ENCODE results near the gene HHEX.

HHEX gene

GRCh38 chr10:92692697-92693533 is 3.2 kb downstream of the HHEX start:
- no peak for TF ChIP-seq CTCF (IDR thresholded peaks at IDR 0.05; ENCODE audit: borderline replicate concordance, insufficient read depth, low read depth, low read length)
- no peak overlapping the region for H3K4me3 ChIP-seq (ENCODE audit: low read depth, low read length)

DNA sequence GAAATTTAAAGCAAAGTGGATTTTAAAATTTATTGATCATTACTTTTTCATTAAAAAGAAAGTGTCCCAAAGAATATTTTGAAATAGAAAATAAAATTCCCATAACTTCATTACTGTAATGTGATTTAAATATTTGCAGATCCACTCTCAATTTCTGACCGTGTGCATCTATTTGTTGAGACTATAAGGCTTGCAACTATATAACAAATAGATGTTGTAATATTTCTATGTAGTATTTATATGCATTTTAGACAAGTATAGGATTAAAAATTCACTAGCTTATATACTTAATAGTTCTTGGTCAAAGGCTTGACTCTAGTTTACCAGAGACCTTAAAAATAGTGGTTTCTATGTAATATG is 3.8 kb downstream of the HHEX start:
- H3K4me3 ChIP-seq (ENCODE audit: low read depth, low read length), result no peak overlapping the region
- no peak for TF ChIP-seq CTCF (IDR thresholded peaks at IDR 0.05; ENCODE audit: borderline replicate concordance, insufficient read depth, low read depth, low read length)

- no peak overlapping the region for H3K4me3 ChIP-seq (ENCODE audit: low read depth, low read length)
- no peak for TF ChIP-seq CTCF (IDR thresholded peaks at IDR 0.05; ENCODE audit: borderline replicate concordance, insufficient read depth, low read depth, low read length)
These were observed 6.2 kb downstream of the HHEX start for GRCh38 chr10:92695679-92696605.

GRCh38 chr10:92696606-92697383 is 7.0 kb downstream of the HHEX start:
- no peak for TF ChIP-seq CTCF (IDR thresholded peaks at IDR 0.05; ENCODE audit: borderline replicate concordance, insufficient read depth, low read depth, low read length)
- no peak overlapping the region for H3K4me3 ChIP-seq (ENCODE audit: low read depth, low read length)

DNA sequence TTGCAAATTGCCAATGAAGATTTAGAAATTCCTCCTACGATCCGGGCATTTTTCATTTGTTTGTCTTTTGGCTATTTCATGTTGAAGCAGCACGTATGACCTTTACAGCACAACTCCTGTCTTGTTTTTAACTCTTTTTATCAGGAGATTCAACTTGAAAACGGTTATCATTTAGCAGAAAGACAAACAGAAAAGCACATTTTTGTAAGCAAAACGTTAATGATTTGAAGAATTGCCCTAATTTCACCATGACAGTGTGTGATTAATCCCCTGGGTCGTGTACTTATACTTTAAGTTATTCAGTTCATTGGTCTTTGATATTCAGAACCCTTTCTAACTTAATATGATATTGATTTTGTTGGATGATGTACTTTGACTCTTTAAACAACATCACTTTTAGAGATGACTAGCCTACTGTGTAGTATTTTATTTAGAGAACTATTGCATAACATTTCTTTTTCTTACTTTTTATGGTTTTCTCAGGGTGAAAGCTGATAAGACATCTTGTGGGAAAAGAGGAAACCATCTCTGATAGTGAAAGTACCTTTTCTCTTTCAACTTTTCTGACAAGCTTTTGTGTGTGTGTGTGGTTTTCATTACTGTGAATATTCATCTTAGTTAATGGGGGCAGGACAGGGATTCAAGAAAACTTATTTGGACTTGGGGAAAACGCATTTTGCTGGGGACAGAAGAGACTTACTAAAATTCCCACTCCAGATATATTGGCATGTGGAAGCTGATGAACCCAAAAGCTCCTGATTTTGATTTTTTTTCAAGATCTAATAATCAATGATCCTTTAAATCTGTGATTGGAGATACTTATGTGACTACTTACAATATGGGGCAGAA is 8.1 kb downstream of the HHEX start:
- no peak for TF ChIP-seq CTCF (IDR thresholded peaks at IDR 0.05; ENCODE audit: borderline replicate concordance, insufficient read depth, low read depth, low read length)
- no peak overlapping the region for H3K4me3 ChIP-seq (ENCODE audit: low read depth, low read length)

DNA sequence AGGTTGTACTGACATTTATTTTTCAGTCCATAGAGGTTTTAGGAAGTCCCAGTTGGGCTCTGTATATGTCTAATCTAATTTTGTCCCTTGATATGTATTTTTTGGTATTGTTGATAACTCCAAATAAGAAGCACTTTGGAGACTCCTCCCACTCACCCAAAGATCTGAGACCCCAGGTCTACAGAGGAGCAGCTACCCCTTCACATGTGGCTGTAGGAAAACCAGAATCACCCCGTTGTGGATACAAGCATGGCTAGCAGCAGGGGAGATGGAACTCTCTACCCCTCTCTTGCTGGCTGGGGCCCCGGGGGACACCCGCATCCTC is 9.4 kb downstream of the HHEX start:
- H3K4me3 ChIP-seq (ENCODE audit: low read depth, low read length), result no peak overlapping the region
- no peak for TF ChIP-seq CTCF (IDR thresholded peaks at IDR 0.05; ENCODE audit: borderline replicate concordance, insufficient read depth, low read depth, low read length)
